SH-SY5Y (cell line): ENCODE measurements around the gene RNF180.

ENCODE experiments used
- GATA2 ChIP-seq: IDR thresholded peaks from 2 replicates; pipeline ENCODE4 v1.6.1; 2011; ENCODE audit warnings: mild to moderate bottlenecking, low read depth, low read length
- GATA3 ChIP-seq: IDR thresholded peaks from 2 replicates; pipeline ENCODE4 v1.6.1; 2011; ENCODE audit warnings: low read depth, mild to moderate bottlenecking, low read length, moderate library complexity

RNF180 gene

GRCh38 chr5:64163746-64164145 lies 1.9 kb upstream of the RNF180 start:
- TF ChIP-seq GATA3 (no peak), GATA2 (no peak)

GRCh38 chr5:64164166-64164565 lies 1.5 kb upstream of the RNF180 start:
- TF ChIP-seq GATA3: no peak
- TF ChIP-seq GATA2: no peak

- no peak for TF ChIP-seq GATA2
- no peak for TF ChIP-seq GATA3
Observed at GRCh38 chr5:64165160-64165499, 513 bp upstream of the RNF180 start.

- no peak for TF ChIP-seq GATA2
- TF ChIP-seq GATA3: no peak
Observed at GRCh38 chr5:64166201-64166959, 737 bp downstream of the RNF180 start.

DNA sequence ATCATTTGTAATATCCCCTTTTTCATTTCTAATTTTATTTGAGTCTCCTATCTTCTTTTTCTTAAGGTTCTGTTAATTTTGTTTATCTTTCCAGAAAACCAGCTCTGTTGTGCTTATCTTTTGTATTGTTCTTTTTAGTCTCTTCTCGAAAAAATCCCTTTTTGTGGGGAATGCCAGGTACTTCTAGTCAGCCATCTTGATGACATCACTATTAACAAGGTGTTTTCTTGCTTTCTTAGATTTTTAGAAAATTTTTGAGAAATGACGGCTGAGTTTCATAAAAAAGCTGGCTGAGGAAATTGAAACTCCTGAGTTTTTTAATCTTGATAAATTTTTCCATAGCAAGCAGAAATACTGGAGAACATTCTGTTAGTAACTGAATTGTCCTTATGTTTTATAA lies 10.7 kb downstream of the RNF180 start:
- TF ChIP-seq GATA2 (no peak), GATA3 (no peak)

DNA sequence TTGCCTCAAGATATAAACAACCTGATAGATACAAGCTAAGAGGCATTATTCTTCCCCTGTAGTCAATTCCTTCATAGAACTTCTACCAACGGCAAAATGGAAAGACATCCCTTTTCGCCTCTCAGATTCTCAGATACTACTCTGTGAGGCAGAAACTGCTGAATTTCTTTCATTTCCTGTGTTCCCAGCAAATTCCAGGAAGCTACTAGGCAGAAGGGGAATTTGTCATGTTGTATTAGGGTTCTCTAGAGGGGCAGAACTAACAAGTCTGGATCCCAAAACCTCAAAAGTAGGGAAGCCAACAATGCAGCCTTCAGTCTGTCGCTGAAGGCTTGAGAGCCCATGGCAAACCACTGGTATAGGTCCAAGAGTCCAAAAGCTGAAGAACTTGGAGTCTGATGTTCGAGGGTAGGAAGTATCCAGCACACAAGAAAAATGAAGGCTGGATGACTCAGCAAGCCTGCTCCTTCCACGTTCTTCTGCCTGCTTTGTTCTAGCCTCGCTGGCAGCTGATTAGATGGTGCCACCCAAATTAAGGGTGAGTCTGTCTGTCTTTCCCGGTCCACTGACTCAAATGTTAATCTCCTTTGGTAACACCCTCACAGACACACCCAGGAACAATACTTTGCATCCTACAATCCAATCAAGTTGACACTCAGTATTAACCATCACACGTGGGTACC lies 15.2 kb downstream of the RNF180 start:
- TF ChIP-seq GATA2 (no peak), GATA3 (no peak)

DNA sequence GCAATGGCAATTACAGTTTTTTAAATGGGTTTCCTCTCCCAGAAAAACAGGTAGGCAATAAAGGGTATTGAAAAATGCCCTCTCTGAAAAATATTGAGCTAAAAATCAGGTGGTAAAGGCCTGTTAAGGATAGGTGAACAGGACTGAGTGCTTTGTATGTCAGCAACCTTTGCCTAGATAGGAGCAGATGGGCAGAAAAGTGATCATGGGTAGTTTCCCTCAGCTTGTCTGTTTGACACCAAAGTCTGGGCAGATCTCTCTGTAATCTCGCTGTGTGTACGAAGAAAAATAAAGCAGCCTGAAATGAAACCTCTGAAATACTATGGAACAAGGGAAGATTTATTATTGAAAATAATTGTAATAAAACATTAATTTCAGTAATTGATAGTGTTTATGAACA lies 15.8 kb downstream of the RNF180 start:
- TF ChIP-seq GATA3 (no peak), GATA2 (no peak)

- TF ChIP-seq GATA2 (no peak), GATA3 (no peak)
Observed at GRCh38 chr5:64183956-64184355, 18.3 kb downstream of the RNF180 start.

GRCh38 chr5:64184832-64185231 lies 19.2 kb downstream of the RNF180 start:
- TF ChIP-seq GATA2: no peak
- TF ChIP-seq GATA3: no peak

GRCh38 chr5:64188776-64189175 lies 23.1 kb downstream of the RNF180 start:
- no peak for TF ChIP-seq GATA2
- no peak for TF ChIP-seq GATA3

GRCh38 chr5:64190562-64191306 lies 25.1 kb downstream of the RNF180 start:
- TF ChIP-seq GATA2 (no peak), GATA3 (no peak)

- TF ChIP-seq GATA2 (no peak), GATA3 (no peak)
Observed at GRCh38 chr5:64195981-64196380, 30.3 kb downstream of the RNF180 start.

GRCh38 chr5:64199425-64199824 lies 33.8 kb downstream of the RNF180 start:
- TF ChIP-seq GATA3 (no peak), GATA2 (no peak)

- TF ChIP-seq GATA3 (no peak), GATA2 (no peak)
Observed at GRCh38 chr5:64201996-64202395, 36.4 kb downstream of the RNF180 start.

- no peak for TF ChIP-seq GATA3
- no peak for TF ChIP-seq GATA2
Observed at GRCh38 chr5:64206653-64207052, 41.0 kb downstream of the RNF180 start.

- TF ChIP-seq GATA2 (no peak), GATA3 (no peak)
Observed at GRCh38 chr5:64207978-64208377, 42.3 kb downstream of the RNF180 start.
